GM23338 (cell line): Measurements from ENCODE around the gene PTPN21. TPM values are rescaled to one million over a fixed set of nuclear protein-coding genes. Genes with fewer than 3 reads are reported as not detected.

Experiments used
- ATAC-seq: fragments of 200-7000 bp; cut with Tn5 transposase; 3 replicates; pipeline ENCODE4 v1.9.1; 2020
- DNase-seq: peaks from one replicate; pipeline ENCODE4 v3.0.0-alpha.2; 2015; ENCODE audit warnings: low spot score
- H2AFZ ChIP-seq: fragments of 200-600 bp; sonication (generic); 2 replicates; pipeline ENCODE4 v1.8.0; 2016; ENCODE audit warnings: antibody characterized with exemption, mild to moderate bottlenecking, moderate library complexity
- H3F3A ChIP-seq: fragments of 200-600 bp; sonication (generic); replicated peaks from 2 replicates; pipeline ENCODE4 v1.8.0; 2017; ENCODE audit warnings: antibody characterized with exemption, mixed run types, low read depth
- H3K27ac ChIP-seq: fragments of 200-600 bp; sonication (generic); 2 replicates; pipeline ENCODE4 v1.6.1; 2016; ENCODE audit warnings: low read depth
- H3K27me3 ChIP-seq: fragments of 200-600 bp; sonication (generic); 2 replicates; pipeline ENCODE4 v1.8.0; 2016; ENCODE audit warnings: mild to moderate bottlenecking, mixed run types, moderate library complexity; ENCODE audit not compliant: insufficient read depth
- H3K36me3 ChIP-seq: fragments of 200-600 bp; sonication (generic); 2 replicates; pipeline ENCODE4 v1.8.0; 2016; ENCODE audit warnings: mild to moderate bottlenecking; ENCODE audit not compliant: insufficient read depth
- H3K4me1 ChIP-seq: fragments of 200-600 bp; sonication (generic); 2 replicates; pipeline ENCODE4 v1.8.0; 2016; ENCODE audit warnings: mild to moderate bottlenecking, moderate library complexity; ENCODE audit not compliant: insufficient read depth
- H3K4me2 ChIP-seq: fragments of 200-600 bp; sonication (generic); 2 replicates; pipeline ENCODE4 v1.7.1; 2017; ENCODE audit warnings: mixed run types
- H3K4me3 ChIP-seq: fragments of 200-600 bp; sonication (generic); 2 replicates; pipeline ENCODE4 v1.6.1; 2016; ENCODE audit warnings: mixed run types
- H3K79me2 ChIP-seq: fragments of 200-600 bp; sonication (generic); replicated peaks from 2 replicates; pipeline ENCODE4 v1.8.0; 2017; ENCODE audit warnings: mild to moderate bottlenecking; ENCODE audit not compliant: insufficient read depth
- H3K9me2 ChIP-seq: fragments of 200-600 bp; sonication (generic); 2 replicates; pipeline ENCODE4 v1.8.0; 2017; ENCODE audit not compliant: insufficient read depth
- H4K20me1 ChIP-seq: fragments of 200-600 bp; sonication (generic); replicated peaks from 2 replicates; pipeline ENCODE4 v1.8.0; 2017; ENCODE audit warnings: mild to moderate bottlenecking; ENCODE audit not compliant: insufficient read depth
- H3K27ac Mint-ChIP-seq: 2 replicates; pipeline ENCODE4 v1.8.0; 2020; ENCODE audit warnings: inconsistent platforms, mild to moderate bottlenecking, moderate library complexity, mixed read lengths
- H3K27me3 Mint-ChIP-seq: 3 replicates; pipeline ENCODE4 v1.8.0; 2022; ENCODE audit warnings: low read depth, mild to moderate bottlenecking, moderate library complexity, mixed read lengths, inconsistent platforms; ENCODE audit not compliant: insufficient read depth, poor library complexity
- H3K36me3 Mint-ChIP-seq: 3 replicates; pipeline ENCODE4 v1.8.0; 2021; ENCODE audit warnings: low read depth, mild to moderate bottlenecking, inconsistent platforms, moderate library complexity, mixed read lengths
- H3K4me1 Mint-ChIP-seq: 3 replicates; pipeline ENCODE4 v1.8.0; 2020; ENCODE audit warnings: mild to moderate bottlenecking, inconsistent platforms, mixed read lengths
- H3K4me3 Mint-ChIP-seq: 3 replicates; pipeline ENCODE4 v1.8.0; 2021; ENCODE audit warnings: moderate library complexity, mild to moderate bottlenecking, inconsistent platforms, mixed read lengths
- H3K9me3 Mint-ChIP-seq: 3 replicates; pipeline ENCODE4 v1.8.0; 2020; ENCODE audit warnings: moderate library complexity, mild to moderate bottlenecking, inconsistent platforms, mixed read lengths
- CREB1 ChIP-seq: fragments of 250-450 bp; sonication (Bioruptor Pico); IDR thresholded peaks from 2 replicates; pipeline ENCODE4 v1.5.0; 2020; ENCODE audit warnings: low read depth, mild to moderate bottlenecking, moderate library complexity
- CTCF ChIP-seq, 2 experiments: fragments of 200-600 bp in 1 of 2; sonication (generic) in 1 of 2; conservative IDR thresholded peaks; 2 replicates each; pipeline versions ENCODE4 v1.5.1 to v1.6.1; 2016 to 2017; ENCODE audit warnings: antibody characterized with exemption in 2 of 2, low read depth in 2 of 2, mild to moderate bottlenecking in 2 of 2, moderate library complexity in 1 of 2
- ETS1 ChIP-seq: IDR thresholded peaks from 2 replicates; pipeline ENCODE4 v1.6.1; 2016; ENCODE audit warnings: antibody characterized with exemption
- JUNB ChIP-seq: IDR thresholded peaks from one replicate; pipeline ENCODE4 v1.6.1; 2016; ENCODE audit warnings: antibody characterized with exemption; ENCODE audit not compliant: unreplicated experiment
- REST ChIP-seq: IDR thresholded peaks from one replicate; pipeline ENCODE4 v1.6.1; 2018; ENCODE audit warnings: antibody characterized with exemption; ENCODE audit not compliant: unreplicated experiment
- STAT1 ChIP-seq: IDR thresholded peaks from one replicate; pipeline ENCODE4 v1.6.1; 2016; ENCODE audit warnings: antibody characterized with exemption; ENCODE audit not compliant: unreplicated experiment
- ZNF114 ChIP-seq: fragments of 250-450 bp; sonication (Bioruptor Pico); IDR thresholded peaks from 2 replicates; pipeline ENCODE4 v1.5.0; 2020; ENCODE audit warnings: mild to moderate bottlenecking, moderate library complexity
- ZNF331 ChIP-seq: fragments of 250-450 bp; sonication (Bioruptor Pico); IDR thresholded peaks from 2 replicates; pipeline ENCODE4 v1.5.0; 2020; ENCODE audit warnings: low read depth, mild to moderate bottlenecking, moderate library complexity
- polyA plus RNA-seq: library from polyadenylated mRNA; unstranded; fragments of >200 nt; fragmentation: Nextera tagmentation; extraction: Ambion mirVana; gene quantifications from 2 replicates; pipeline ENCODE4 v1.2.1, GENCODE V29; 2016
- total RNA-seq: library from RNA; depleted of rRNA; stranded (reverse); fragments of >200 nt; shearing (Covaris generic); gene quantifications from 2 replicates; pipeline ENCODE4 v1.2.3, GENCODE V29; 2014

PTPN21 gene
- total and polyA plus RNA-seq, 2 experiments from 2014 or later = 2.7 to 5.6 TPM

GRCh38 chr14:88490168-88490567 lies 64.6 kb downstream of the PTPN21 start:
- ATAC-seq = peak; percentile 17; the same call in 1 of the 3 replicates
- Mint-ChIP-seq H3K27me3 (peaks cover 2% of the 10 kb centered on the region), H3K36me3 (no peaks in the 10 kb centered on the region; the same call in 2 of the 3 replicates), H3K27ac (no peak overlapping the region), H3K4me3 (no peak overlapping the region), H3K9me3 (no peaks in the 10 kb centered on the region), H3K4me1 (peaks cover 16% of the 10 kb centered on the region)
- Histone ChIP-seq H3K27ac (no peak overlapping the region), H3F3A (no peaks in the 10 kb centered on the region), H3K4me2 (no peak overlapping the region), H3K4me3 (no peak overlapping the region), H3K27me3 (no peaks in the 10 kb centered on the region), H3K36me3 (no peaks in the 10 kb centered on the region), H3K4me1 (no peaks in the 10 kb centered on the region), H3K79me2 (no peaks in the 10 kb centered on the region), H3K9me2 (no peaks in the 10 kb centered on the region), H4K20me1 (no peaks in the 10 kb centered on the region), H2AFZ (no peak overlapping the region)
- peak; percentile 44 for DNase-seq
- TF ChIP-seq ETS1 (no peak), CTCF (conservative IDR thresholded peaks at IDR 0.05; ENCODE audit: low read depth in 2 of 2) (0 out of 4 replicates have a peak, but pooled peaks of 1 of the 2 experiments have one; percentile 14), ZNF331 (no peak), JUNB (no peak), REST (no peak), ZNF114 (CRISPR knock-in tag) (no peak)

- no peak overlapping the region for H3K27ac Mint-ChIP-seq
- no peak overlapping the region for H3K27ac ChIP-seq
- no peak for ATAC-seq
- TF ChIP-seq CTCF (conservative IDR thresholded peaks at IDR 0.05; ENCODE audit: low read depth in 2 of 2) (no peak), STAT1 (no peak), REST (no peak), CREB1 (CRISPR knock-in tag) (no peak), ZNF114 (CRISPR knock-in tag) (no peak)
Observed at GRCh38 chr14:88488897-88489296, 65.9 kb downstream of the PTPN21 start.

More at GRCh38 chr14:88488897-88489296, 65.9 kb downstream of the PTPN21 start:
- H3K4me3 Mint-ChIP-seq = no peak overlapping the region
- no peaks in the 10 kb centered on the region for H3F3A ChIP-seq
- no peak overlapping the region for H2AFZ ChIP-seq
- H3K4me1 Mint-ChIP-seq = peaks cover 18% of the 10 kb centered on the region
- no peak overlapping the region for H3K4me2 ChIP-seq
- DNase-seq = no peak
- no peak overlapping the region for H3K4me3 ChIP-seq
- H3K27me3 Mint-ChIP-seq = peaks cover 2% of the 10 kb centered on the region
- peaks cover 2% of the 10 kb centered on the region; the same call in 1 of the 3 replicates for H3K36me3 Mint-ChIP-seq
- no peaks in the 10 kb centered on the region for H3K79me2 ChIP-seq
- H3K4me1 ChIP-seq = no peaks in the 10 kb centered on the region; the same call in 1 of the 2 replicates
- H3K9me3 Mint-ChIP-seq = no peaks in the 10 kb centered on the region
- no peaks in the 10 kb centered on the region for H4K20me1 ChIP-seq
- H3K27me3 ChIP-seq = no peaks in the 10 kb centered on the region
- H3K9me2 ChIP-seq = no peaks in the 10 kb centered on the region
- H3K36me3 ChIP-seq = no peaks in the 10 kb centered on the region; the same call in 1 of the 2 replicates
